AG04450 (cell line): ENCODE measurements around the gene TGFBR3. TPM values are rescaled to one million over a fixed set of nuclear protein-coding genes. Genes with fewer than 3 reads are reported as not detected.

ENCODE experiments used
- CTCF ChIA-PET: fragments of 300-600, 350-600 bp; formaldehyde crosslinking; extraction: SDS; loops from one replicate; lab custom pipeline; 2022; ENCODE audit warnings: antibody characterized with exemption, inconsistent platforms; lab: Charles Lee
- POLR2A ChIA-PET: fragments of 350-600 bp; formaldehyde crosslinking; extraction: SDS; loops from one replicate; lab custom pipeline; 2021; ENCODE audit warnings: antibody characterized with exemption, inconsistent platforms; lab: Yijun Ruan, JAX
- DNase-seq: peaks from one replicate; pipeline ENCODE4 v3.0.0-alpha.2; 2011; ENCODE audit warnings: low read depth, low spot score
- H3K27ac ChIP-seq: one replicate; pipeline ENCODE4 v1.5.1; 2012; ENCODE audit warnings: low read depth, low read length, control low read depth
- H3K27me3 ChIP-seq: one replicate; pipeline ENCODE4 v1.6.0; 2012; ENCODE audit warnings: low read length; ENCODE audit not compliant: control insufficient read depth, insufficient read depth
- H3K4me3 ChIP-seq: 2 replicates; pipeline ENCODE4 v1.5.1; 2011; ENCODE audit warnings: mild to moderate bottlenecking, low read depth, low read length, control low read depth
- H3K9me3 ChIP-seq: 2 replicates; pipeline ENCODE4 v1.5.1; 2012; ENCODE audit warnings: low read length; ENCODE audit not compliant: control insufficient read depth, insufficient read depth
- CTCF ChIP-seq: IDR thresholded peaks from 2 replicates; pipeline ENCODE4 v1.5.1; 2011; ENCODE audit warnings: low read depth, low read length, control low read depth, inconsistent platforms
- polyA plus RNA-seq: library from polyadenylated mRNA; depleted of rRNA; stranded (reverse); fragments of >200 nt; gene quantifications from 2 replicates; pipeline ENCODE4 v1.2.3, GENCODE V29; 2011

The TGFBR3 gene
- polyA plus RNA-seq, 1 experiment: 36.5 TPM

GRCh38 chr1:91661121-91661520 lies 224.8 kb downstream of the TGFBR3 start:
- CTCF ChIA-PET: no interaction called here
- no peak for TF ChIP-seq CTCF

GRCh38 chr1:91660708-91661107 lies 225.2 kb downstream of the TGFBR3 start:
- DNase-seq: no peak
- Histone ChIP-seq H3K27me3 (no peaks in the 10 kb centered on the region), H3K27ac (no peak overlapping the region), H3K4me3 (no peak overlapping the region), H3K9me3 (no peaks in the 10 kb centered on the region; the same call in 1 of the 2 replicates)
- POLR2A ChIA-PET: no interaction called here
- CTCF ChIA-PET: no interaction called here
- no peak for TF ChIP-seq CTCF

More at GRCh38 chr1:91661121-91661520, 224.8 kb downstream of the TGFBR3 start:
- no peaks in the 10 kb centered on the region for H3K27me3 ChIP-seq
- DNase-seq: no peak
- POLR2A ChIA-PET: no interaction called here
- H3K27ac ChIP-seq: no peak overlapping the region
- H3K9me3 ChIP-seq: no peaks in the 10 kb centered on the region; the same call in 1 of the 2 replicates
- H3K4me3 ChIP-seq: no peak overlapping the region

- Histone ChIP-seq H3K27me3 (no peaks in the 10 kb centered on the region), H3K4me3 (no peak overlapping the region), H3K27ac (no peak overlapping the region), H3K9me3 (no peaks in the 10 kb centered on the region; the same call in 1 of the 2 replicates)
- CTCF ChIA-PET: no interaction called here
- no peak for TF ChIP-seq CTCF
- POLR2A ChIA-PET: no interaction called here
- DNase-seq: no peak
These were observed 230.0 kb downstream of the TGFBR3 start for GRCh38 chr1:91655912-91656449.

GRCh38 chr1:91653183-91653582 lies 232.8 kb downstream of the TGFBR3 start:
- no peaks in the 10 kb centered on the region for H3K27me3 ChIP-seq
- no peak overlapping the region for H3K27ac ChIP-seq
- DNase-seq: no peak
- CTCF ChIA-PET: no interaction called here
- no peak overlapping the region for H3K4me3 ChIP-seq
- POLR2A ChIA-PET: no interaction called here
- H3K9me3 ChIP-seq: no peaks in the 10 kb centered on the region
- TF ChIP-seq CTCF: no peak

GRCh38 chr1:91651661-91652071 lies 234.3 kb downstream of the TGFBR3 start:
- peak overlapping the region; percentile 95 for H3K27ac ChIP-seq
- CTCF ChIA-PET: interaction anchor here (0.6 to 0.7 kb wide), 2 partner anchors 76 to 138 kb away, joined by 3 read pairs; no protein-coding TSS in a partner anchor
- TF ChIP-seq CTCF: no peak
- POLR2A ChIA-PET: interaction anchor here (1.1 to 2.0 kb wide), 2 partner anchors 68 to 77 kb away, joined by 3 to 5 read pairs; no protein-coding TSS in a partner anchor
- H3K4me3 ChIP-seq: no peak overlapping the region
- DNase-seq: no peak
- H3K9me3 ChIP-seq: no peaks in the 10 kb centered on the region
- H3K27me3 ChIP-seq: no peaks in the 10 kb centered on the region
